Measurements from ENCODE around the gene CLSTN1.

The CLSTN1 gene

DNA sequence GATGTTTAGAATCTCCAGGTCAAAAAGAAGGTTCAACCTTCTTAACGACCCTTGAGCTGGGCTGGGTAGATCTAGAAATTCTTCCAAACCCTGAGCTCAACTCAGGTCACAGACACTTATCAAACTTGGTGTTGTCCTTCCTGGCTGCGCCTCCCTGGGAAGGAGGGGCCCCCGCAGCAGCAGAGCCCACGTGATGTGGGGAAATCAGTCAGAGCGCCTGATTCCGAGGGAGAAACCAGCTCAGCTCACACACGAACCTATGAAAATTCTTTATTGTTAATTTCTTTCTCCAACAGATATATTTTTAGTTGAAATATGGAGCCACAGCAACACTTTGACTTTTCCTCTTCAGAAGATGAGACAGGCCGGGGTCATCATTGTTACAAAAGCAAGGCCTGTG lies 24.3 kb upstream of the CLSTN1 start:
- ATAC-seq (ENCODE audit: low read depth) (no peak), DNase-seq (ENCODE audit: low spot score) (no peak)
- TF ChIP-seq, protein P1, sequence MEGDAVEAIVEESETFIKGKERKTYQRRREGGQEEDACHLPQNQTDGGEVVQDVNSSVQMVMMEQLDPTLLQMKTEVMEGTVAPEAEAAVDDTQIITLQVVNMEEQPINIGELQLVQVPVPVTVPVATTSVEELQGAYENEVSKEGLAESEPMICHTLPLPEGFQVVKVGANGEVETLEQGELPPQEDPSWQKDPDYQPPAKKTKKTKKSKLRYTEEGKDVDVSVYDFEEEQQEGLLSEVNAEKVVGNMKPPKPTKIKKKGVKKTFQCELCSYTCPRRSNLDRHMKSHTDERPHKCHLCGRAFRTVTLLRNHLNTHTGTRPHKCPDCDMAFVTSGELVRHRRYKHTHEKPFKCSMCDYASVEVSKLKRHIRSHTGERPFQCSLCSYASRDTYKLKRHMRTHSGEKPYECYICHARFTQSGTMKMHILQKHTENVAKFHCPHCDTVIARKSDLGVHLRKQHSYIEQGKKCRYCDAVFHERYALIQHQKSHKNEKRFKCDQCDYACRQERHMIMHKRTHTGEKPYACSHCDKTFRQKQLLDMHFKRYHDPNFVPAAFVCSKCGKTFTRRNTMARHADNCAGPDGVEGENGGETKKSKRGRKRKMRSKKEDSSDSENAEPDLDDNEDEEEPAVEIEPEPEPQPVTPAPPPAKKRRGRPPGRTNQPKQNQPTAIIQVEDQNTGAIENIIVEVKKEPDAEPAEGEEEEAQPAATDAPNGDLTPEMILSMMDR (IDR thresholded peaks at IDR 0.05; ENCODE audit: poor library complexity, severe bottlenecking): no peak
- no peak overlapping the region for H3K27ac ChIP-seq (ENCODE audit: poor library complexity, severe bottlenecking)
- no peaks in the 10 kb centered on the region for H3K27me3 ChIP-seq (ENCODE audit: insufficient read depth, poor library complexity, severe bottlenecking)
- no peak overlapping the region for H3K4me3 ChIP-seq (ENCODE audit: severe bottlenecking)
- peaks cover 18% of the 10 kb centered on the region for H3K4me1 ChIP-seq (ENCODE audit: insufficient read depth, poor library complexity, severe bottlenecking)
- H3K36me3 ChIP-seq (ENCODE audit: low read depth): no peaks in the 10 kb centered on the region
- H3K9me3 ChIP-seq (ENCODE audit: severe bottlenecking): no peaks in the 10 kb centered on the region

DNA sequence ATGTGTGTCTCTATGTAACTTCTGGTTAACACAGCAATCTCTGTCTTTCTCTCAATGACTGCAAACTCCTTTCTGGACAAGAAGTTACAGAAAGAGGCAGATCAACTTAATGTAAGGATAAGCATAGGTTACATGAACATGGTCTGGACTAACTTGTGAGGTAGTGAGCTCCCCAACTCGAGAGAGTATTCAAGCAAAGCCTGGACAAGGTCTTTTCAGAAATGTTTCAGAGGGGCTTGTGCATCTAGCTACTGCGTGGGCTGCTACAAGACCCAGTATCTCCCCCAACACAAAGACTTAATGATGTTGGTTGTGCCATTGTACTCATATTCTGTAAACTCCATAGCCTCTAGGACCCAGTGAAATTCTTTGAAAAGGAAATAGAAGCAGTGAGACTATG lies 23.5 kb upstream of the CLSTN1 start:
- no peaks in the 10 kb centered on the region for H3K36me3 ChIP-seq (ENCODE audit: low read depth)
- H3K9me3 ChIP-seq (ENCODE audit: severe bottlenecking): no peaks in the 10 kb centered on the region
- no peak overlapping the region for H3K27ac ChIP-seq (ENCODE audit: poor library complexity, severe bottlenecking)
- H3K4me1 ChIP-seq (ENCODE audit: insufficient read depth, poor library complexity, severe bottlenecking): peaks cover 19% of the 10 kb centered on the region
- no peaks in the 10 kb centered on the region for H3K27me3 ChIP-seq (ENCODE audit: insufficient read depth, poor library complexity, severe bottlenecking)
- TF ChIP-seq, protein P1 (IDR thresholded peaks at IDR 0.05; ENCODE audit: poor library complexity, severe bottlenecking): no peak
- ATAC-seq (ENCODE audit: low read depth) (no peak), DNase-seq (ENCODE audit: low spot score) (no peak)
- H3K4me3 ChIP-seq (ENCODE audit: severe bottlenecking): no peak overlapping the region

DNA sequence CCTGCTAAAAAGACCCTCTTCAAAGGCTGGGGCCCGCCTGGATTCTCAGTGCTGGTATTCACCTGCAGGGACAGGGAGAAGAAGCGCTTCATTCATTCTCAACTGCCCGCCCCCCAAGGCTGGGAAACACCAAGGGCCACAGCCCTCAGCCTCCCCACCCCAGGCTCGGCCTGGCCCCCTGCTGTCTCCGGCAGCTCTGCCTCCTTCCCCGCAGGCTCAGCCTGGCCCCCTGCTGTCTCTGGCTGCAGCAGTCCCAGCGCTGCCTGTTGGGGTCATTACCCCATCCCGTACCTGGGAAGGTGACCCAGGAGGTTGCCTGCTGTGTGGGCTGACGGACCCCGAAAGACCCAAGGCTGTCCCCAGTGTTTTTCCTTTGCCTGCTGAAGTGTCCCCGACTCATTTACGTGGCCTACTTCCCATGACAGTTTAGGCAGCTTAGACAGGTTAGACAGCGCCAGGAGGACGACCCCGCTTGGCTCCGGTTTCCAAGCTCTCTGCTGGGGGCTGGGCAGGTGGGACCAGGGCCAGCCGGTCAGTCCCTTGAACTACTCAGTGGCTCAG lies 22.9 kb upstream of the CLSTN1 start:
- no peaks in the 10 kb centered on the region for H3K27me3 ChIP-seq (ENCODE audit: insufficient read depth, poor library complexity, severe bottlenecking)
- no peak overlapping the region for H3K27ac ChIP-seq (ENCODE audit: poor library complexity, severe bottlenecking)
- no peaks in the 10 kb centered on the region for H3K36me3 ChIP-seq (ENCODE audit: low read depth)
- TF ChIP-seq, protein P1 (IDR thresholded peaks at IDR 0.05; ENCODE audit: poor library complexity, severe bottlenecking): no peak
- no peak overlapping the region for H3K4me3 ChIP-seq (ENCODE audit: severe bottlenecking)
- ATAC-seq (ENCODE audit: low read depth): no peak
- H3K4me1 ChIP-seq (ENCODE audit: insufficient read depth, poor library complexity, severe bottlenecking): peaks cover 22% of the 10 kb centered on the region
- no peaks in the 10 kb centered on the region for H3K9me3 ChIP-seq (ENCODE audit: severe bottlenecking)
- DNase-seq (ENCODE audit: low spot score): peak; percentile 42

DNA sequence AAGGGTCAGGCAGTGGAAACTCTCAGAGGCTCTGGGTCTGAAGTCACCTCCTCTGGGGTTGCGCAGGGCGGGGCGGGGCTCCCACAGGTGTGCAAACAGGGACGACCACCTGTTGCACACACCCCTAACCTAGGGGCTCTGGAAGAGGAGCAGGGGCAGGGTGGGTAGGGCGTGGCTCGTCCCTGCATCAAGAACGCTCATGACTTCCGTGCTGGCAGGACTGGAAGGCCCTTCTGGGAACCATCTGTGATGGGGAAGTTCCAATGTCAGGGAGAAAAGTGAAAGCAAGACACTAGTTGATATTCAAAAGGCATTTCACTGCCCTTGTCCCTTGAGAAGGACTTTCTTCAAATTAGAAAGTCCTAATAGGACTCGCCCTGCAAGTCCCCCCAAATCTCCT lies 22.1 kb upstream of the CLSTN1 start:
- DNase-seq (ENCODE audit: low spot score): peak; percentile 56
- TF ChIP-seq, protein P1 (IDR thresholded peaks at IDR 0.05; ENCODE audit: poor library complexity, severe bottlenecking): no peak
- H3K4me1 ChIP-seq (ENCODE audit: insufficient read depth, poor library complexity, severe bottlenecking): peaks cover 22% of the 10 kb centered on the region

DNA sequence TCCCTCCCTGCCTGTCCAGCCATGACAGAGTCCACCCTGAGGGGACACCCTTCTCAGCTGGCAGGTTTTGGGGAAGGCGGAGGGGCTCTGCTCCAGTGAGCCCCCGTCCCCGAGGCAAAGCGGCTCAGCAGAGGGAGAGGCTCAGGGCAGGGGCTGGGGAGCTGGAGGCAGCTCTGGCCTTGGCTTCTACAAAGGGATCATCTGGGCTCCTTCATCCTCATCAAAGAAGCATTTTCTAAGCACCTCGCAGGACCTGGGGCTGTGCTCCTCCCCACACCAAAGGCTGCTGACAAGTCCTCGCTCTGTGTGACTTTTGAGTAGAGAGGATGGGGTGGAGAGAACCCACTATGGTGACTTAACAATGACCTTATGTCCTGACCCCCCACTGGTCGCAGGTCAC lies 21.0 kb upstream of the CLSTN1 start:
- ATAC-seq (ENCODE audit: low read depth): no peak
- no peak overlapping the region for H3K27ac ChIP-seq (ENCODE audit: poor library complexity, severe bottlenecking)
- no peaks in the 10 kb centered on the region for H3K27me3 ChIP-seq (ENCODE audit: insufficient read depth, poor library complexity, severe bottlenecking)

More for the DNA sequence above, 22.1 kb upstream of the CLSTN1 start:
- Histone ChIP-seq H3K4me3 (ENCODE audit: severe bottlenecking) (no peak overlapping the region), H3K27ac (ENCODE audit: poor library complexity, severe bottlenecking) (no peak overlapping the region), H3K9me3 (ENCODE audit: severe bottlenecking) (no peaks in the 10 kb centered on the region), H3K27me3 (ENCODE audit: insufficient read depth, poor library complexity, severe bottlenecking) (no peaks in the 10 kb centered on the region), H3K36me3 (ENCODE audit: low read depth) (no peaks in the 10 kb centered on the region)
- ATAC-seq (ENCODE audit: low read depth): no peak

More for the DNA sequence above, 21.0 kb upstream of the CLSTN1 start:
- TF ChIP-seq, protein P1 (IDR thresholded peaks at IDR 0.05; ENCODE audit: poor library complexity, severe bottlenecking): no peak
- peak; percentile 29 for DNase-seq (ENCODE audit: low spot score)
- peaks cover 31% of the 10 kb centered on the region for H3K4me1 ChIP-seq (ENCODE audit: insufficient read depth, poor library complexity, severe bottlenecking)
- H3K4me3 ChIP-seq (ENCODE audit: severe bottlenecking): no peak overlapping the region
- no peaks in the 10 kb centered on the region for H3K36me3 ChIP-seq (ENCODE audit: low read depth)
- H3K9me3 ChIP-seq (ENCODE audit: severe bottlenecking): no peaks in the 10 kb centered on the region
